Forelimb muscle (tissue), 1 donor: ENCODE results near the gene RASSF3. TPM values are rescaled to one million over a fixed set of nuclear protein-coding genes. Genes with fewer than 3 reads are reported as not detected.

Experiments
- DNase-seq: peaks from one replicate; pipeline ENCODE4 v3.0.0-alpha.2; 2013; ENCODE audit warnings: low read depth
- polyA plus RNA-seq: library from polyadenylated mRNA; unstranded; fragments of 120-200 nt; gene quantifications from one replicate; pipeline ENCODE4 v1.2.1, GENCODE V29; 2013; ENCODE audit not compliant: insufficient read length

RASSF3 gene
- polyA plus RNA-seq, 1 donor: 51.3 TPM

- DNase-seq: no peak
These were observed 113.3 kb downstream of the RASSF3 start for GRCh38 chr12:64723630-64724029.

DNA sequence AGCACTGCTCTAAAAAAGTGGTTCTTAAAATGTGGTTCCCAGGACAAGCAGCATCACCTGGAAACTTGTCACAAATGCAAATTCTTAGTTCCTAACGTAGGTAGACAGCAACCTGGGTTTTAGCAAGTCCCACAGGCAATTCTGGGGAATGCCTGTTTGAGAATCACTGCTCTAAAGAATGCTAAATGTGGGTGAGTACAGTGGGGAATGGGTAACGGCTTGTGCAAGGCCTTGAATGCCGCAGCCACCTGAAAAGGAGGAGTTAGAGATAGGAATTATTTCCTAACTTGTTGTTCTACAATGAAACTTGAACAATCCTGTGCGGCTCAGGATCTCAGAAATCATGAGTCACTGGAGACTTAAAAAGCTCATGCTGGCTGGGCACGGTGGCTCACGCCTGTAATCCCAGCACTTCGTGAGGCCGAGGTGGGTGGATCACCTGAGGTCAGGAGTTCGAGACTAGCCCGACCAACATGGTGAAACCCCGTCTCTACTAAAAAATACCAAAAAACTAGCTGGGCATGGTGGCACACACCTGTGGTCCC, 114.0 kb downstream of the RASSF3 start:
- no peak for DNase-seq

GRCh38 chr12:64729909-64730587, 119.8 kb downstream of the RASSF3 start:
- no peak for DNase-seq

- DNase-seq: no peak
These were observed 120.3 kb downstream of the RASSF3 start for GRCh38 chr12:64730588-64730969.

GRCh38 chr12:64731683-64732082, 121.4 kb downstream of the RASSF3 start:
- no peak for DNase-seq

DNA sequence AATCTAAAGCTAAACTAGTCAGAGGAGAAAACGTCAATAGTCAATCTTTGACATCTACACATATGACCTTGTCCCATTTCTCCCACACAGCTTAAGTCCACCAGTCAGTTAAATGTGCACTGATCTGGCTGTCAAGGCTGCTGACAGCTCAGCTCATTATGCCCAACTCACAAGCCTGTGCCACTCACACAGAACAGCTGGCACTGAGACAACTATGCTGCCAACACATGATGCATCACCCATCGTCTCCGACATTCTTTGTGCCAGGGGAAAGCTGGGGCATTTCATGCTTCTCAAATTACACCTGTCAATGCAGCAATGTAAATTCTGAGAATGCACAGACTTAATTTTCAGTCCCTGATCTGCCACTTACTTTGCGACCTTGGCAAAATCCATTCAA, 123.6 kb downstream of the RASSF3 start:
- no peak for DNase-seq

DNA sequence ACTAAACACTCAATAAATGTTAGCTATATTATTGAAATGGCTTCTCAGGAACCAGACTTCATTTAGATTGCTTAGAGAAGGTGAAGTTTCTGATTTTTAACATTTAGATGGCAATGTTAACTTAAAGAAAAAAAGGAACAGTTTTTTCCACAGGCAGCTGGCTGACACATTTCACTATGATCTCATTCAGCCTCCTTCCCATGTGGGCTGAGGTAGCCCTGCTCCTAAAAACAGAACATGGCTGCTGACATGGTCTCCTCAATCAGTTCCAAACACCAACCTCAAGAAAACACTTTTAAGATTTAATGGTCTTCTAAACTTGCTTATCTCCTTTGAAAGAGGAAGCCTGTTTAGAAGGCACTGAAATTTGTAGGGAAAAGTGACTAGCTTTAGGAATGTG, 125.1 kb downstream of the RASSF3 start:
- no peak for DNase-seq

- no peak for DNase-seq
These were observed 126.5 kb downstream of the RASSF3 start for GRCh38 chr12:64736771-64737170.

DNA sequence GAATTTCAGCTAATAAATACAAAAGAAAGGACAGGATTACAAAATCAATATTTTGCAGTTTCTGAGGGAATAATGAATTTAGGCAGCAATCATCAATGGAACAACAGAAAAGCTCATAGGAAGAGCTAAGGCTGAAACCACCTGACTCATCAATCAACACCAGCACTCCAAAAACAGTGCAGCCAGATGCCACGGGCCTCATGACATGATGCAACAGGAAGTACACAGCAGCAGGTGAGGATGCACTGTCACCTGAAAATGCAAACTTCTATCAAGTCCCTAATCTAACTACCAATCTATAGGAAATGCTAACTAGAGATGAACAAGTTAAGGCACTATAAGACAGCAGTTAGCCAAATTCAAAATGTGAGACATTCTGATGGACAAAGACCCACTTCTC, 127.2 kb downstream of the RASSF3 start:
- DNase-seq: no peak

DNA sequence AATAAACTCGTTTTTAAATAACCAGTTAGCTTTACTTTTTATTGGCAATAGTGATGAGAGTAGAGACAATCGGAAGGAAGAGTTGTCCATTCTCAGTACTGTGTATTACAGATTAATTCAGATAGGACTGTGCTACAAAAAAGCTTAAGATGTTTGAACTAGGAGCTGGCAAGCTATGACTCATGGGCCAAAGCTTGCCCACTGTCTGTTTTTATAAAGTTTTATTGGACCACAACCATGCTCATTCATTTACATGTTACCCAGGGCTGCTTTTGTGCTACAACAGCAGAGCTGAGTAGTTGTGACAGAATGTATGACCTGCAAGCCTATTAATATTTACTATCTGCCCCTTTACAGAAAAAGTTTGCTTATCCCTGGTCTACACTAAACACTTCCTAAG, 129.5 kb downstream of the RASSF3 start:
- no peak for DNase-seq

- DNase-seq: no peak
These were observed 130.4 kb downstream of the RASSF3 start for GRCh38 chr12:64740646-64741045.

- no peak for DNase-seq
These were observed 132.1 kb downstream of the RASSF3 start for GRCh38 chr12:64742416-64742815.

GRCh38 chr12:64743206-64743605, 132.9 kb downstream of the RASSF3 start:
- no peak for DNase-seq

- DNase-seq: no peak
These were observed 134.3 kb downstream of the RASSF3 start for GRCh38 chr12:64744422-64745258.

DNA sequence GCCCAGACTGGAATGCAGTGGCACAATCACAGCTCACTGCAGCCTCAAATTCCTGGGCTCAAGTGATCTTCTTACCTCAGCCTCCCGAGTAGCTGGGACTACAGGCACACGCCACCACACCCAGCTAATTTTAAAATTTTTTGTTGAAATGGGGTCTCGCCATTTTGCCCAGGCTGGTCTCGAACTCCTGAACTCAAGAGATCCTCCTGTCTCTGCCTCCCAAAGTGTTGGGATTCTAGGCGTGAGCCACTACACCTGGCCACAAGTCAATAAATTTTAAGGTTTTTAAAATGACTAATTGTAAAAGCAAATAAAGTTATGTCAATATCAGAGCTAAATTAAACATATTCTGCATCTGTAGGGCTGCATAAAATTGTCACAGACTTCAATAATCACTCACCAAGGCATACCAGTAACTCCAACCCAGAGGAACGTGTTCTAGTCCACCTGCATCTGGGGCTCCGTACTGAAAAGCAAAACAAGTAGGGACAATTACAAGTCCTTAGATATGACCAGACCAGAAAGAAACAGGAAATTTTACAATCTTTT, 135.0 kb downstream of the RASSF3 start:
- DNase-seq: no peak

GRCh38 chr12:64745980-64746379, 135.7 kb downstream of the RASSF3 start:
- DNase-seq: no peak

DNA sequence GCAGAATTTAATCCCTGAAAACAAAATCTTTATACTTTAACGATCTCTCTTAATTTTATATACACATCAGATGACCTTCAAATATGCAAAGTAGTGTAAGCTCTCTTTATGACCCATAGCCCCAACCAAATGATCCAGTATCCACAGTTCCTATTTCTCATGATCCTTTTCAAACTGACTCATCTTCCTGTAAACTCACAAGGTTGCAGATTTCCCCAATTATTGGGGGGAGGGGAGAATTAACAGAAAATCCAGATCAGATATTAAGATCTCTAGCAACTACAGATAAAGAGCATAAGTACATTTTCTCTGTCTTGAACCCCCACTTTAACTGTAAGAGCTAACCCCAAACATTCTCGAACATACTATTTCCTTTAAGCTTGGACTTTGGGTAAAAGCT, 136.4 kb downstream of the RASSF3 start:
- DNase-seq: no peak

Other genes with a start within 250 kb of the RASSF3 start
- 1.2 TPM for gene C12orf56, start 219.7 kb upstream of the RASSF3 start, polyA plus RNA-seq
- gene XPOT, start 206.1 kb upstream of the RASSF3 start, polyA plus RNA-seq: 34.4 TPM
- gene TBK1, start 158.4 kb upstream of the RASSF3 start, polyA plus RNA-seq: 15.9 TPM
- gene GNS, start 148.9 kb downstream of the RASSF3 start, polyA plus RNA-seq: 55.7 TPM
- 1.4 TPM for gene TBC1D30, start 214.2 kb downstream of the RASSF3 start, polyA plus RNA-seq